Measurements from ENCODE around the gene NPIPA3. TPM values are rescaled to one million over a fixed set of nuclear protein-coding genes. Genes with fewer than 3 reads are reported as not detected.

NPIPA3 gene
- total and polyA plus RNA-seq, 2 of the 8 experiments (the other 6 are each of a cell fraction or from before 2014, with no cell fraction given), result 0.88 to 10.5 TPM

DNA sequence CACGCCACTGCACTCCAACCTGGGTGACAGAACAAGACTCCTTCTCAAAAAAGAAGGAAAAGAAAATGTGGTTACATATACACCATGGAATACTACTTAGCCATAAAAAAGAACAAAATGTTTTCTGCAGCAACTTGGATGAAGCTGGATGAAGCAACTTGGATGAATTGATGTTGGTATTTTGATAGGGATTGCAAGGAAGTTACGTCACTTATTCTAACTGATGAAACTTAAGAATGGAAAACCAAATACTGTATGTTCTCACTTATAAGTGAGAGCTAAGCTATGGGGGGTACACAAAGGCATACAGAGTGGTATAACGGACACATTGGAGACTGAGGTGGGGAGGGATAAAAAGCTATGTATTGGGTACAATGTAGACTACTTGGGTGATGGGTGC is 26.6 kb upstream of the NPIPA3 start:
- no peak overlapping the region for H2AK5ac ChIP-seq (ENCODE audit: low read depth, low read length)
- TF ChIP-seq, protein P1, sequence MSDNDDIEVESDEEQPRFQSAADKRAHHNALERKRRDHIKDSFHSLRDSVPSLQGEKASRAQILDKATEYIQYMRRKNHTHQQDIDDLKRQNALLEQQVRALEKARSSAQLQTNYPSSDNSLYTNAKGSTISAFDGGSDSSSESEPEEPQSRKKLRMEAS (IDR thresholded peaks at IDR 0.05), result no peak
- no peak for TF ChIP-seq ASH2L (IDR thresholded peaks at IDR 0.05; ENCODE audit: low read length)
- TF ChIP-seq NRF1 (IDR thresholded peaks at IDR 0.05; ENCODE audit: low read depth, low read length), result no peak
- TF ChIP-seq KDM1A (IDR thresholded peaks at IDR 0.05; ENCODE audit: borderline replicate concordance, low read length), result no peak
- no peak for TF ChIP-seq TAF1 (IDR thresholded peaks at IDR 0.05; ENCODE audit: low read depth, low read length)
- TF ChIP-seq HDAC6 (IDR thresholded peaks at IDR 0.05; ENCODE audit: low read depth, low read length), result no peak
- TF ChIP-seq RNF2 (IDR thresholded peaks at IDR 0.05; ENCODE audit: borderline replicate concordance, low read depth, low read length, missing control alignments, poor library complexity, severe bottlenecking), result no peak
- no peak for TF ChIP-seq RXRA (IDR thresholded peaks at IDR 0.05; ENCODE audit: insufficient read depth, low read depth, low read length)
- no peak for TF ChIP-seq CTBP2 (IDR thresholded peaks at IDR 0.05; ENCODE audit: borderline replicate concordance, insufficient read depth, insufficient read length, low read length)
- no peak for TF ChIP-seq TEAD4 (IDR thresholded peaks at IDR 0.05; ENCODE audit: low read depth, low read length)
- no peak for TF ChIP-seq TBP (IDR thresholded peaks at IDR 0.05; ENCODE audit: low read depth, low read length)
- TF ChIP-seq CHD2 (IDR thresholded peaks at IDR 0.05; ENCODE audit: low read length), result no peak
- TF ChIP-seq TAF7 (optimal IDR thresholded peaks at IDR 0.05; ENCODE audit: borderline replicate concordance, low read depth, low read length), result no peak
- TF ChIP-seq CHD1 (IDR thresholded peaks at IDR 0.05; ENCODE audit: low read depth, low read length), result no peak
- no peak for TF ChIP-seq SUZ12 (IDR thresholded peaks at IDR 0.05; ENCODE audit: low read length)
- no peaks in the 10 kb centered on the region for H3K27me3 ChIP-seq (replicated peaks in 1 of 4; ENCODE audit: control insufficient read depth in 3 of 4, extremely low read depth in 1 of 4, insufficient read depth in 3 of 4, low read length in 3 of 4)
- no peaks in the 10 kb centered on the region for H3K9me3 ChIP-seq (ENCODE audit: insufficient read depth in 2 of 2, low read depth in 1 of 2, low read length in 1 of 2)
- H2BK20ac ChIP-seq (ENCODE audit: low read length), result no peak overlapping the region
- no peak overlapping the region for H3K4me3 ChIP-seq (ENCODE audit: extremely low read depth in 1 of 4, insufficient read depth in 2 of 4, low read depth in 3 of 4, low read length in 4 of 4)
- no peaks in the 10 kb centered on the region for H3K79me1 ChIP-seq (ENCODE audit: low read depth, low read length)
- no peaks in the 10 kb centered on the region for H3K79me2 ChIP-seq (ENCODE audit: control insufficient read depth in 1 of 2, insufficient read depth in 2 of 2, low read length in 2 of 2)
- ChIA-PET POLR2A (ENCODE audit: partially characterized antibody) (no interaction called here), CTCF (ENCODE audit: partially characterized antibody) (no interaction called here)
- H2BK12ac ChIP-seq (ENCODE audit: low read depth, low read length), result no peak overlapping the region
- no peak overlapping the region for H3K27ac ChIP-seq (ENCODE audit: low read depth, low read length)
- no peak overlapping the region for H3K4me2 ChIP-seq (ENCODE audit: insufficient read depth in 1 of 2, low read depth in 2 of 2, low read length in 2 of 2)
- no peak overlapping the region for H3K23ac ChIP-seq (ENCODE audit: insufficient read length)
- no peak overlapping the region for H4K91ac ChIP-seq (replicated peaks; ENCODE audit: insufficient read length, low read length)
- WGBS, 2 experiments (ENCODE audit: extremely low coverage in 1 of 2, insufficient coverage in 1 of 2, insufficient read length in 1 of 2, insufficient replicate concordance in 2 of 2, low coverage in 1 of 2, low lambda C conversion rate in 2 of 2, missing lambda C conversion rate in 1 of 2), result 82% methylated on average over 3 of the region's 3 CpGs; no CpG with 5 or more reads in 1 of the 2 experiments
- DNase-seq (ENCODE audit: low read depth in 1 of 2, low spot score in 2 of 2) (no peak), FAIRE-seq (no peak)
- no peak overlapping the region for H3K9ac ChIP-seq (replicated peaks in 1 of 4; ENCODE audit: extremely low read depth in 1 of 4, low read depth in 3 of 4, low read length in 3 of 4)
- H3K23me2 ChIP-seq (ENCODE audit: low read depth, low read length), result peaks cover 4% of the 10 kb centered on the region; the same call in 1 of the 2 replicates
- H2BK5ac ChIP-seq (ENCODE audit: low read depth, low read length), result no peak overlapping the region
- H3K4ac ChIP-seq (replicated peaks; ENCODE audit: insufficient read length, low read depth, low read length), result no peak overlapping the region
- no peak overlapping the region for H3K18ac ChIP-seq (ENCODE audit: extremely low read depth, low read length)
- H3K4me1 ChIP-seq (replicated peaks in 1 of 4; ENCODE audit: control insufficient read depth in 3 of 4, insufficient read depth in 4 of 4, low read length in 3 of 4), result no peaks in the 10 kb centered on the region
- no peak overlapping the region for H2BK15ac ChIP-seq (ENCODE audit: low read length)
- no peaks in the 10 kb centered on the region for H3K36me3 ChIP-seq (ENCODE audit: control insufficient read depth in 2 of 4, insufficient read depth in 4 of 4, low read length in 3 of 4)
- no peak overlapping the region for H2BK120ac ChIP-seq (replicated peaks; ENCODE audit: low read depth, low read length)
- no peak overlapping the region for H4K8ac ChIP-seq (ENCODE audit: extremely low read depth, insufficient read depth, low read length)
- H2AFZ ChIP-seq (ENCODE audit: low read length), result no peak overlapping the region
- H4K20me1 ChIP-seq (replicated peaks in 1 of 2; ENCODE audit: control insufficient read depth in 1 of 2, insufficient read depth in 2 of 2, low read length in 2 of 2), result no peaks in the 10 kb centered on the region
- H3K56ac ChIP-seq (replicated peaks; ENCODE audit: insufficient read length, low read depth, low read length), result no peak overlapping the region
- H3K14ac ChIP-seq (ENCODE audit: insufficient read length), result no peak overlapping the region
- no peak overlapping the region for H4K5ac ChIP-seq (ENCODE audit: insufficient read length, low read depth, low read length)

Data from H1 (cell line).